A549 (cell line): ENCODE results near the gene SEMA5B.

Source experiments
- CTCF ChIP-seq: fragments of >200 bp; sonication (Bioruptor Twin); formaldehyde crosslinking; IDR thresholded peaks from 3 replicates; pipeline ENCODE4 v1.5.1; 2016
- MAX ChIP-seq: IDR thresholded peaks from 2 replicates; pipeline ENCODE4 v1.6.1; 2012

GRCh38 chr3:123008840-123009239 is 18.7 kb downstream of the SEMA5B start:
- TF ChIP-seq CTCF (no peak), MAX (no peak)
